H1 (cell line): ENCODE results near the gene CFAP58. TPM values are rescaled to one million over a fixed set of nuclear protein-coding genes. Genes with fewer than 3 reads are reported as not detected.

Experiments used
- GTF2F1 ChIP-seq: IDR thresholded peaks from 2 replicates; pipeline ENCODE4 v1.6.1; 2012; ENCODE audit warnings: low read depth, low read length, improper control_type of control experiment, borderline replicate concordance
- RFX5 ChIP-seq: IDR thresholded peaks from 2 replicates; pipeline ENCODE4 v1.6.1; 2011; ENCODE audit warnings: low read depth, low read length, improper control_type of control experiment, borderline replicate concordance
- SRF ChIP-seq: IDR thresholded peaks from 2 replicates; pipeline ENCODE4 v1.6.1; 2011; ENCODE audit warnings: mild to moderate bottlenecking, low read depth, low read length, moderate library complexity
- polyA plus RNA-seq, 7 experiments: library from polyadenylated mRNA; depleted of rRNA in 3 of 7; stranded (reverse) in 5 of 7; unstranded in 2 of 7; fragments of >200 nt in 5 of 7; fragments of 200-250 nt in 2 of 7; gene quantifications; 1 replicate in 5 of 7; 2 replicates in 1 of 7; 4 replicates in 1 of 7; pipeline versions ENCODE4 v1.2.1 to v1.2.3, GENCODE V29; 2011 to 2013; ENCODE audit warnings: missing spikeins in 2 of 7, mixed read lengths in 2 of 7
- total RNA-seq: library from RNA; stranded (reverse); fragmentation: NEBNext Ultra II Directional; extraction: Animal tissue kit (Norgen Biotek cat#: 25700); gene quantifications from 2 replicates; pipeline ENCODE4 v1.2.1, GENCODE V29; 2021

CFAP58 gene
- total and polyA plus RNA-seq, 2 of the 8 experiments (the other 6 are each of a cell fraction or from before 2014, with no cell fraction given): 0.32 to 0.71 TPM

DNA sequence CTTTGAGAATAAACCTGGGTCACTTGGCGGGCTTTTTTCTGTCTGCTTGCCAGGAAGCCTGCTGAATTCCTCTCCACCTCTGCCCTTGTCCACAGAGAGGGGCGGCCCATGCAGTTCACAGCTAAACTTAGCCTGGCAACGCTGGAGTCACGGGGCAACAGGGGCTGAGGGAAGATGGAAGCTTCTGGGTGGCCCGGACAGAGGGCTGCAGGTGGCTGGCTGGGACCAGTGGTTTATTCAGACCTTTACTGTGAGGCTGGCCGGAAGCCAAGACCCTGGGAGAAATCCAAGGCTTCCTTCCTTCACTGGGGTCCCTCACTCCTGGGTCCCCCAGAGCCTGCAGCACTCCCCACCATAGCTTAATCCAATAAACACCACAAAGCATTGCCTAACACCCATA lies 32.4 kb upstream of the CFAP58 start (continued):
- TF ChIP-seq GTF2F1 (no peak), SRF (no peak), RFX5 (no peak)
